WTC11 (cell line): Measurements from ENCODE around the gene IL4I1. TPM values are rescaled to one million over a fixed set of nuclear protein-coding genes. Genes with fewer than 3 reads are reported as not detected.
A peak's percentile ranks its signal among the peaks of the same experiment; 100 is the strongest.

Experiments used
- ATAC-seq: fragments of 200-7000 bp; cut with Tn5 transposase; 2 replicates; pipeline ENCODE4 v1.10.0; 2021; ENCODE audit warnings: mild to moderate bottlenecking, moderate library complexity
- CTCF ChIA-PET: fragments of 300-600 bp; sonication (Branson Sonifier 250); formaldehyde crosslinking; loops from one replicate; lab custom pipeline; 2021; ENCODE audit warnings: antibody characterized with exemption; lab: Charles Lee
- POLR2A ChIA-PET: fragments of 350-600 bp; sonication (Branson Sonifier 250); formaldehyde crosslinking; loops from one replicate; lab custom pipeline; 2021; ENCODE audit warnings: antibody characterized with exemption; lab: Charles Lee
- DNase-seq: peaks from one replicate; pipeline ENCODE4 v3.0.0; 2021; ENCODE audit warnings: low spot score
- H3K27ac Mint-ChIP-seq: 2 replicates; pipeline ENCODE4 v1.8.0; 2021; ENCODE audit warnings: mixed read lengths
- H3K27me3 Mint-ChIP-seq: 2 replicates; pipeline ENCODE4 v1.8.0; 2021; ENCODE audit warnings: low read depth, mild to moderate bottlenecking, moderate library complexity, mixed read lengths
- H3K36me3 Mint-ChIP-seq: 2 replicates; pipeline ENCODE4 v1.8.0; 2021; ENCODE audit warnings: mixed read lengths
- H3K4me1 Mint-ChIP-seq: 2 replicates; pipeline ENCODE4 v1.8.0; 2022; ENCODE audit warnings: mixed read lengths
- H3K4me3 Mint-ChIP-seq: 2 replicates; pipeline ENCODE4 v1.8.0; 2021; ENCODE audit warnings: mild to moderate bottlenecking, moderate library complexity, mixed read lengths
- H3K9me3 Mint-ChIP-seq: 2 replicates; pipeline ENCODE4 v1.8.0; 2021; ENCODE audit warnings: mixed read lengths
- CBFB ChIP-seq: sonication (generic); formaldehyde crosslinking; IDR thresholded peaks from 2 replicates; pipeline ENCODE4 v1.8.1; 2022; ENCODE audit warnings: mild to moderate bottlenecking, low read depth, missing genetic modification reagents
- CREB1 ChIP-seq: sonication (generic); formaldehyde crosslinking; IDR thresholded peaks from 2 replicates; pipeline ENCODE4 v1.8.0; 2023; ENCODE audit warnings: mild to moderate bottlenecking, missing genetic modification reagents
- E2F4 ChIP-seq: sonication (generic); formaldehyde crosslinking; IDR thresholded peaks from 2 replicates; pipeline ENCODE4 v1.8.1; 2022; ENCODE audit warnings: low read depth, mild to moderate bottlenecking, moderate library complexity, missing genetic modification reagents, borderline replicate concordance
- ESRRA ChIP-seq: sonication (generic); formaldehyde crosslinking; IDR thresholded peaks from 2 replicates; pipeline ENCODE4 v1.8.1; 2022; ENCODE audit warnings: mild to moderate bottlenecking, missing genetic modification reagents, borderline replicate concordance
- FOXK1 ChIP-seq: sonication (generic); formaldehyde crosslinking; IDR thresholded peaks from 2 replicates; pipeline ENCODE4 v1.8.0; 2022; ENCODE audit warnings: mild to moderate bottlenecking, moderate library complexity, missing genetic modification reagents
- FOXP1 ChIP-seq: sonication (generic); formaldehyde crosslinking; IDR thresholded peaks from 2 replicates; pipeline ENCODE4 v1.8.0; 2022; ENCODE audit warnings: missing genetic modification reagents, mild to moderate bottlenecking, moderate library complexity, borderline replicate concordance
- MAX ChIP-seq: sonication (generic); formaldehyde crosslinking; IDR thresholded peaks from 2 replicates; pipeline ENCODE4 v1.8.0; 2022; ENCODE audit warnings: mild to moderate bottlenecking, missing genetic modification reagents
- MXD4 ChIP-seq: fragments of 250-450 bp; sonication (Bioruptor Pico); IDR thresholded peaks from 2 replicates; pipeline ENCODE4 v1.8.0; 2021; ENCODE audit warnings: mild to moderate bottlenecking, moderate library complexity, borderline replicate concordance
- NFYB ChIP-seq: sonication (generic); formaldehyde crosslinking; conservative IDR thresholded peaks from 2 replicates; pipeline ENCODE4 v1.8.0; 2022; ENCODE audit warnings: low read depth, missing genetic modification reagents
- NR3C1 ChIP-seq: sonication (generic); formaldehyde crosslinking; conservative IDR thresholded peaks from 2 replicates; pipeline ENCODE4 v1.8.1; 2023; ENCODE audit warnings: low read depth, mild to moderate bottlenecking, missing genetic modification reagents
- TCF7 ChIP-seq: sonication (generic); formaldehyde crosslinking; IDR thresholded peaks from 2 replicates; pipeline ENCODE4 v1.8.0; 2022; ENCODE audit warnings: mild to moderate bottlenecking, low read depth, missing genetic modification reagents, moderate library complexity
- TEAD1 ChIP-seq: sonication (generic); formaldehyde crosslinking; IDR thresholded peaks from 2 replicates; pipeline ENCODE4 v1.8.0; 2022; ENCODE audit warnings: mild to moderate bottlenecking, missing genetic modification reagents
- TP53 ChIP-seq: sonication (generic); formaldehyde crosslinking; IDR thresholded peaks from 2 replicates; pipeline ENCODE4 v1.8.1; 2023; ENCODE audit warnings: mild to moderate bottlenecking, missing genetic modification reagents
- ZNF232 ChIP-seq: sonication (generic); formaldehyde crosslinking; IDR thresholded peaks from 2 replicates; pipeline ENCODE4 v1.8.0; 2022; ENCODE audit warnings: mild to moderate bottlenecking, missing genetic modification reagents
- ZNF671 ChIP-seq: fragments of 250-450 bp; sonication (Bioruptor Pico); IDR thresholded peaks from 2 replicates; pipeline ENCODE4 v1.8.0; 2021; ENCODE audit warnings: mild to moderate bottlenecking
- total RNA-seq: library from RNA; stranded (reverse); gene quantifications from 3 replicates; pipeline ENCODE4 v1.2.3, GENCODE V29; 2021

Gene IL4I1
- total RNA-seq, 1 experiment from 2014 or later = 0.83 TPM

GRCh38 chr19:49894879-49895565 is 1.7 kb downstream of the IL4I1 start:
- TF ChIP-seq FOXP1 (CRISPR knock-in tag) = no peak
- no peaks in the 10 kb centered on the region for H3K9me3 Mint-ChIP-seq
- no peak for ATAC-seq
- no peak for DNase-seq
- H3K4me1 Mint-ChIP-seq = peaks cover 15% of the 10 kb centered on the region
- H3K27me3 Mint-ChIP-seq = peaks cover 35% of the 10 kb centered on the region
- H3K27ac Mint-ChIP-seq = no peak overlapping the region
- no peaks in the 10 kb centered on the region for H3K36me3 Mint-ChIP-seq
- POLR2A ChIA-PET = interaction anchor here (0.5 to 1.6 kb wide), 2 partner anchors 18 to 1050 kb away, joined by 3 to 4 read pairs; partner anchors contain the start of genes AKT1S1 and TBC1D17
- H3K4me3 Mint-ChIP-seq = no peak overlapping the region
- CTCF ChIA-PET = interaction anchor here (0.5 to 1.5 kb wide), 3 partner anchors 45 to 144 kb away, joined by 3 to 6 read pairs (median 4); no protein-coding TSS in a partner anchor

DNA sequence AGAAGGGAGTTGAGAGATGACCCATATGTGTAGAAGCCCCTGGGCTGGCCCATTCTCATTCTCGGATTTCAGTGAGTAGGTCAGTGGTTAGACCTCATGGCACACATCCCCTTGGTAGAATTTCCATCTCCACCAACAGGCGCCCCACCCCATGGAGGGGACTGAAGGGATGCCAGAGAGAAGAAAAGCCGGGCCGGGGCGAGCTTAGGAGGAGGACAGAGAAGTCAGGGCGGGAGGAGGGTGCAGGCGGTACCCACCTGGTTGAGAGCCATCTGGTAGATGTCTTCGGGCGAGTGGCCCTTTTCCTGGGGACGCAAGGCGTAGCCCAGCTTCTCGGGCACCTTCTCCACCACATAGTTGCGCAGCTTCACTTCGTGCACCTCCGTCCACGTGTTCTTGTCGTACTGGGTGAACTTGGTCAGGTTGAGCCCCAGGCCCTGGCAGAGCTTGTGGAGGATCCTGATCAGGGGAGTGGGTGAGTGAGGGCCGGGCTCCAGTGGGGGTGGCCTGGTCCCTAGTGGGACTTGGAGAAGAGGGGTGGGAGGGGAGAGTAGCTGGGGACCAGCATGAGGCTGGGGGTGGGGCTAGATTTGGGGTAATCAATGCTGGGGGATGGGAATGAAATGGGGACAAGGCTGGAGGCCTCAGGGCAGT is 2.5 kb downstream of the IL4I1 start:
- Mint-ChIP-seq H3K4me1 (peaks cover 15% of the 10 kb centered on the region), H3K27me3 (peaks cover 43% of the 10 kb centered on the region), H3K36me3 (0 out of 2 replicates have a peak, but pooled peaks cover 7% of the 10 kb centered on the region), H3K4me3 (no peak overlapping the region), H3K27ac (no peak overlapping the region), H3K9me3 (no peaks in the 10 kb centered on the region)
- CTCF ChIA-PET = interaction anchor here (0.5 to 1.8 kb wide), 6 partner anchors 8 to 143 kb away, joined by 3 to 6 read pairs (median 5); no protein-coding TSS in a partner anchor
- POLR2A ChIA-PET = interaction anchor here (0.6 to 1.6 kb wide), 3 partner anchors 17 to 64 kb away, joined by 4 to 7 read pairs (median 4); partner anchors contain the start of genes AKT1S1 and TBC1D17
- no peak for TF ChIP-seq ZNF671
- no peak for TF ChIP-seq CREB1 (CRISPR knock-in tag)
- TF ChIP-seq FOXK1 (CRISPR knock-in tag) = no peak
- no peak for TF ChIP-seq MAX (CRISPR knock-in tag)
- no peak for TF ChIP-seq TEAD1 (CRISPR knock-in tag)
- TF ChIP-seq ZNF232 = no peak
- no peak for TF ChIP-seq TP53 (CRISPR knock-in tag)
- no peak for TF ChIP-seq FOXP1 (CRISPR knock-in tag)
- ATAC-seq (no peak), DNase-seq (no peak)

- CTCF ChIA-PET = interaction anchor here (1.8 kb wide), 1 partner anchor 21 kb away, joined by 6 read pairs; no protein-coding TSS in a partner anchor
- peaks cover 15% of the 10 kb centered on the region for H3K4me1 Mint-ChIP-seq
- ATAC-seq (no peak), DNase-seq (no peak)
- TF ChIP-seq E2F4 (CRISPR knock-in tag) = no peak
- no peak for TF ChIP-seq ESRRA (CRISPR knock-in tag)
- no peak for TF ChIP-seq NR3C1
- no peak for TF ChIP-seq CBFB
- no peak for TF ChIP-seq MXD4
- no peak for TF ChIP-seq NFYB
- TF ChIP-seq, all 79 proteins: peak for 0
- Mint-ChIP-seq H3K27ac (peak overlapping the region; percentile 52; the same call in 1 of the 2 replicates), H3K9me3 (no peaks in the 10 kb centered on the region), H3K4me3 (no peak overlapping the region), H3K27me3 (peaks cover 50% of the 10 kb centered on the region), H3K36me3 (peaks cover 14% of the 10 kb centered on the region; the same call in 1 of the 2 replicates)
- POLR2A ChIA-PET = interaction anchor here (0.6 kb wide), 1 partner anchor 254 kb away, joined by 5 read pairs; no protein-coding TSS in a partner anchor
Measured at GRCh38 chr19:49892716-49893115, 4.0 kb downstream of the IL4I1 start.

DNA sequence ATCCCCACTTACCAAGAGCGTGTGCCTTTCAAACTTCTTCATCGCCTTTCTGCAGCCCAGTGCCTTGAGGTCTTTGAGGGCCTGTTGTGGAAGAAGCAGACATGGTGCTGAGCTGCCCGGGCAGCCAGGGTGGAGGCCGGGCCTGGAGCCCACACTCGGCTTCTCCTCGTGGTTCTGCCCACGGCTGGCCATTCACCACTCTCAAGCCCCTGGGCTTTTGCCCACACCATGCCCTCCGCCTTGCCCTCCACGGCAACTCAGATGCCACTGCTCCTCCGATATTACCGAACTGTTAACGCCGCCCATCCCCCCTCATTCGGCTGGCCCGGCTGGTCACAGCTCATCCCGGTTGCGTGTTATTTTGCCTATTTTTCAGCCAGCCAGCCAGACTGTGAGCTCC is 5.3 kb downstream of the IL4I1 start:
- peaks cover 11% of the 10 kb centered on the region for H3K4me1 Mint-ChIP-seq
- peaks cover 47% of the 10 kb centered on the region for H3K27me3 Mint-ChIP-seq
- peaks cover 16% of the 10 kb centered on the region for H3K36me3 Mint-ChIP-seq
- no peaks in the 10 kb centered on the region for H3K9me3 Mint-ChIP-seq
- POLR2A ChIA-PET = interaction anchor here (2.4 kb wide), 1 partner anchor 22 kb away, joined by 13 read pairs; no protein-coding TSS in a partner anchor
- CTCF ChIA-PET = interaction anchor here (0.8 to 2.5 kb wide), 7 partner anchors 14 to 160 kb away, joined by 3 to 18 read pairs (median 5); partner anchors contain the start of genes AKT1S1 and TBC1D17
- no peak for ATAC-seq
- no peak overlapping the region for H3K27ac Mint-ChIP-seq
- TF ChIP-seq TCF7 (CRISPR knock-in tag) = no peak
- DNase-seq = no peak
- peak overlapping the region; percentile 73 for H3K4me3 Mint-ChIP-seq
